Fibroblast of upper back skin (primary cell): Measurements from ENCODE around the gene EXOSC7.
"Not testable (repeated sequence)": the region's sequence is repeated elsewhere in the genome, so short reads cannot be mapped to it uniquely, and the experiment has no call there.

Source experiments
- DNase-seq: peaks from one replicate; pipeline ENCODE4 v3.0.0-alpha.2; 2013

EXOSC7 gene

GRCh38 chr3:44963571-44964325, 12.3 kb upstream of the EXOSC7 start:
- no peak for DNase-seq

- DNase-seq = no peak
These were observed 10.9 kb upstream of the EXOSC7 start for GRCh38 chr3:44965165-44965564.

GRCh38 chr3:44966795-44967278, 9.2 kb upstream of the EXOSC7 start:
- no peak for DNase-seq

- no peak for DNase-seq
These were observed 7.6 kb upstream of the EXOSC7 start for GRCh38 chr3:44968447-44968858.

GRCh38 chr3:44969154-44969827, 6.8 kb upstream of the EXOSC7 start:
- DNase-seq = no peak

GRCh38 chr3:44969828-44970179, 6.2 kb upstream of the EXOSC7 start:
- no peak for DNase-seq

GRCh38 chr3:44970926-44971490, 5.0 kb upstream of the EXOSC7 start:
- no peak for DNase-seq

GRCh38 chr3:44974416-44974815, 1.6 kb upstream of the EXOSC7 start:
- DNase-seq = no peak

GRCh38 chr3:44981220-44981619, 5.2 kb downstream of the EXOSC7 start:
- no peak for DNase-seq

GRCh38 chr3:44981751-44982150, 5.7 kb downstream of the EXOSC7 start:
- no peak for DNase-seq

GRCh38 chr3:44982817-44983216, 6.8 kb downstream of the EXOSC7 start:
- no peak for DNase-seq

GRCh38 chr3:44983484-44983941, 7.5 kb downstream of the EXOSC7 start:
- DNase-seq = no peak

- no peak for DNase-seq
These were observed 8.3 kb downstream of the EXOSC7 start for GRCh38 chr3:44984335-44984734.

- not testable (repeated sequence) for DNase-seq
These were observed 10.3 kb downstream of the EXOSC7 start for GRCh38 chr3:44986330-44986729.

GRCh38 chr3:44987332-44987731, 11.3 kb downstream of the EXOSC7 start:
- no peak for DNase-seq

GRCh38 chr3:44988073-44988472, 12.0 kb downstream of the EXOSC7 start:
- no peak for DNase-seq

- no peak for DNase-seq
These were observed 13.1 kb downstream of the EXOSC7 start for GRCh38 chr3:44989141-44989540.

- DNase-seq = no peak
These were observed 13.8 kb downstream of the EXOSC7 start for GRCh38 chr3:44989636-44990373.

GRCh38 chr3:44991326-44991725, 15.3 kb downstream of the EXOSC7 start:
- no peak for DNase-seq

- no peak for DNase-seq
These were observed 16.8 kb downstream of the EXOSC7 start for GRCh38 chr3:44992555-44993470.

GRCh38 chr3:44993471-44994205, 17.6 kb downstream of the EXOSC7 start:
- DNase-seq = peak; percentile 42
